NCI-H510A (cell line): ENCODE results near the gene MSI1.

Experiments used
- DNase-seq: peaks from one replicate; lab custom pipeline; 2025; lab: John Stamatoyannopoulos, UW

MSI1 gene

DNA sequence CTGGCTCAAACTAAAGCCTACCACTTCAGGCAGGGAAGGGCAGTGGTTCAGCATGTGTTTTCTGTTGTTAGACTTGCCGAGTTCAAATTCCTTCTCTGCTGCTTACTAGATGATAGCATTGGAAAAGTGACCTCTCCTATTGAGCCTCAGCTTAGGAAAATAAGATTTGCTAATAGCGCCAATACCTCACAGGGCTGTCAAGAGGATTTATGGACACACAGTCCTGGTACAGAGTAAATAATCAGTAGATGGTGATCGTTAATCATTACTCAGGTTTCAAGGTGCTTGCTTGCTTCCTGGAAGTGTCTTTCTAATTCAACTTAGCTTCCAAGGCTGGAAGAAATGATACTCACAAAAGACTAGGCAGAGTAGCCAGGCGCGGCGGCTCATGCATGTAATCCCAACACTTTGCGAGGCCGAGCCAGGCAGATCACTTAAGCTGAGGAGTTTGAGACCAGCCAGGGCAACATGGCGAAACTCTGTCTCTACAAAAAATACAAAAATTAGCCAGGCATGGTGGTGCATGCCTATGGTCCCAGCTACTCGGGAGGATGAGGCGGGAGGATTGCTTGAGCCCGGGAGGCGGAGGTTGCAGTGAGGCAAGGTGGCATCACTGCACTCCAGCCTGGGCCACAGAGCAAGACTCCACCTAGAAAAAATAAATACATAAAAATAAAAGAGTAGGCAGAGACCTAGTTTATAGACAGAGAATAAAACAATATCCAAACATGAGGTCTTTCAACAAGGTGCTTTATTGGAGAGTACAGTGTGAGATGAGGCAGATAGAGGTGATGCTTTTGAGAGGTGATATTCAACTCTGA lies 47.4 kb downstream of the MSI1 start:
- no peak for DNase-seq

- peak; percentile 100 for DNase-seq
Measured at GRCh38 chr12:120317224-120318105, 51.5 kb downstream of the MSI1 start.

GRCh38 chr12:120316798-120317223 lies 52.2 kb downstream of the MSI1 start:
- DNase-seq, result no peak

- DNase-seq, result no peak
Measured at GRCh38 chr12:120314220-120314619, 54.7 kb downstream of the MSI1 start.

DNA sequence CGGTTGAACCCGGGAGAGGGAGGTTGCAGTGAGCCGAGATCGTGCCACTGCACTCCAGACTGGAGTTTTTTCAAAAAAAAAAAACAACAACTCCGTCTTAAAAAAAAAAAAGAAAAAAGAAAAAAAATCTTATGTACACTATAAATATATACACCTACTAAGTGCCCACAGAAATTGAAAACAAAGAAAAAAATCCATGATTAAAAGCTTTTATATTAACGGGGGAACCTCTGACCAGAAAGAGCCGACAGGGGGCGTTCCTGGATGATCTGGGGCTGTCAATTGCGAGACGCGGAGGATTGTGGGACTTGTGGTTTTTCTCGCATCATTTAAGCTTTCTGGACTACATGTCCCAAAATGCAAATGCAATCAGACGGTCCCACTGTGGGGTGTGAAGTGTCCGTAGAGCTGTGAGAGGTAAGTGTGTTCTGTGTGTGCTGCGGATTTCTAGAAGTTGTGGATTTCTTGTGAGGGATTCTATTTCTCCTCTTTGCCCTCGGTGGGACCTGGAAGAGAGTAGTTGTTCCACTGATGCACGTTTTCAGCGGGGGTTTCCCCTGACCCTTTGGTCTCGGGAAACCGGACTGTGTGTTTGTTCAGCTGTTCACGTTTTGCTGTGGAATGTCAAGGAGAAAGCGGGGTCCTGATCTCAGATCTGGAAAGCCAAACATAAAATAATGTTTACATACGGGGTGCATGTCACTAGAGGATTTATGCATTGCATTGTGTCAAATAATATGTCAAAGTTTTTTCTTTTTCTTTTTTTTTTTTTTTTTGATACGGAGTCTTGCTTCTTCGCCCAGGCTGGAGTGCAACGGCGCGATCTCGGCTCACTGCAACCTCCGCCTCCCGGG lies 66.8 kb downstream of the MSI1 start, which contains the start of gene SIRT4:
Gene SIRT4 (plus strand): TSS at position 360 of the 854 bp plus-strand sequence. CDS start 1,241 bp downstream, outside the sequence.
- DNase-seq, result peak; percentile 87

DNA sequence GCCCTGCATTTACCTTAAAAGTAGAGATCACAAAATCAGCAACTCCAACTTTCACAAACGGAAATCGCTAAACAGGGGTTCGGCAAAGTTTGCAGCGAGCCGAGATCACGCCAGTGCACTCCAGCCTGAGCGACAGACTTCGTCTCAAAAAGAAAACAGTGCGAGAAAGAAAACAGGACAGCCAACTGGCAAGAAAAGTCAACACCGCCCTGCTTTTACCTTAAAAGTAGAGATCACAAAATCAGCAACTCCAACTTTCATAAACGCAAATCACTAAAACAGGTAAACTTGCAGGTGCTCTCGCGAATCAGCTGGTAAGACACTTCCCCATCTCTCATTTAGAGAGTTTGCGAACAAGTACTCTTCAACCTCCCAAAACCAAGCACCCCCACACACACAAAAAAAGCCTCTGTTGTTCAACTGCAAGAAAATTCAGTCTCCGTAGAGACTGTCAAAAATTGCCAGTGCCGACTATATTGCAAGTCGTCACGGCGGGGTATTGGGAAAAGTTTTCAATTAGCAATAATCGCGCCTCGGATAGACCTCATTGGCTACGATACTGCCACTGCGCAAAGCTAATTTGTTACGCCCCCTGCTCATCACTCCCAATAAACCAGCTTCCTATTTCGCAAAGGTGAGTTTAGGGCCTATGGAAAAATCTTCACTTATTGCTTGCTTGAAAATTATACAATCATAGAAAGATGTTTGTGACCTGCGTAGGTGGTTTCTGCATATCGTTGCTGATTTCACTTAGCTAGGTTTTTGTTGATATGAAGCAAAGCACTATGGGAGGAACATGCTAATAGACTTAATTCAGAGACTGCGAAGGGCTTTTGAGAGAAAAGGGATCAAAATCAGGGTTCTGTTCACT lies 76.1 kb downstream of the MSI1 start, which contains the start of gene RNU4-1:
Gene RNU4-1 (minus strand): TSS at position 577 of the 871 bp plus-strand sequence.
- DNase-seq, result peak; percentile 70

DNA sequence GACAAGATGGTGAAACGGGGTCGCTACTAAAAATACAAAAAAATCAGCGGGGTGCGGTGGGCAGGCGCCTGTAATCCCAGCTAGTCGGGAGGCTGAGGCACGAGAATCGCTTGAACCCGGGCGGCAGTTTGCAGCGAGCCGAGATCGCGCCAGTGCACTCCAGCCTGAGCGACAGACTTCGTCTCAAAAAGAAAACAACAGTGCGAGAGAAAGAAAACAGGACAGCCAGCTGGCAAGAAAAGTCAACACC lies 76.6 kb downstream of the MSI1 start:
- DNase-seq, result no peak
